Liver (tissue), 9 donors: ENCODE results near the gene CCN5. TPM values are rescaled to one million over a fixed set of nuclear protein-coding genes. Genes with fewer than 3 reads are reported as not detected.

ENCODE experiments used
- DNase-seq: peaks from one replicate; pipeline ENCODE4 v3.0.0-alpha.2; 2017; ENCODE audit warnings: low spot score
- H3K27ac ChIP-seq, 2 donors: one replicate each; pipeline ENCODE4 v1.7.0; 2013; ENCODE audit warnings: inconsistent platforms in 2 of 2, low read length in 2 of 2, control low read depth in 1 of 2, low read depth in 1 of 2, mild to moderate bottlenecking in 1 of 2
- H3K27me3 ChIP-seq, 4 donors: one replicate each; pipeline versions ENCODE4 v1.6.1 to v1.7.0; 2013; ENCODE audit warnings: low read length in 3 of 4, inconsistent platforms in 1 of 4, mild to moderate bottlenecking in 1 of 4, moderate library complexity in 1 of 4; ENCODE audit not compliant: control insufficient read depth in 4 of 4, insufficient read depth in 4 of 4
- H3K36me3 ChIP-seq, 4 donors: one replicate each; pipeline versions ENCODE4 v1.6.1 to v1.7.0; 2013; ENCODE audit warnings: low read length in 3 of 4, mild to moderate bottlenecking in 3 of 4, low read depth in 1 of 4, moderate library complexity in 1 of 4; ENCODE audit not compliant: control insufficient read depth in 4 of 4, insufficient read depth in 3 of 4
- H3K4me1 ChIP-seq, 4 donors: one replicate each; pipeline versions ENCODE4 v1.6.1 to v1.7.0; 2013; ENCODE audit warnings: low read length in 3 of 4, mild to moderate bottlenecking in 3 of 4, moderate library complexity in 1 of 4; ENCODE audit not compliant: control insufficient read depth in 4 of 4, insufficient read depth in 4 of 4
- H3K4me3 ChIP-seq, 3 donors: one replicate each; pipeline versions ENCODE4 v1.6.1 to v1.7.0; 2013; ENCODE audit warnings: low read length in 3 of 3, control low read depth in 1 of 3, low read depth in 1 of 3, mild to moderate bottlenecking in 1 of 3
- H3K9ac ChIP-seq, 2 donors: one replicate each; pipeline ENCODE4 v1.7.0; 2013; ENCODE audit warnings: low read length in 2 of 2, mild to moderate bottlenecking in 2 of 2, moderate library complexity in 2 of 2, control low read depth in 1 of 2, low read depth in 1 of 2
- H3K9me3 ChIP-seq, 4 donors: one replicate each; pipeline versions ENCODE4 v1.6.1 to v1.7.0; 2013; ENCODE audit warnings: low read length in 3 of 4; ENCODE audit not compliant: control insufficient read depth in 4 of 4
- EGR1 ChIP-seq, 2 donors: IDR thresholded peaks; 2 replicates each; pipeline ENCODE4 v1.6.1; 2016 to 2018; ENCODE audit warnings: antibody characterized with exemption in 2 of 2, low read depth in 2 of 2
- FOXA1 ChIP-seq: IDR thresholded peaks from 2 replicates; pipeline ENCODE4 v1.6.1; 2016; ENCODE audit warnings: antibody characterized with exemption
- FOXA2 ChIP-seq: IDR thresholded peaks from 2 replicates; pipeline ENCODE4 v1.6.1; 2016; ENCODE audit warnings: antibody characterized with exemption
- GABPA ChIP-seq, 2 donors: IDR thresholded peaks in 1 of 2; conservative IDR thresholded peaks in 1 of 2; 2 replicates each; pipeline ENCODE4 v1.6.1; 2016; ENCODE audit warnings: antibody characterized with exemption in 2 of 2, mild to moderate bottlenecking in 1 of 2, moderate library complexity in 1 of 2
- HNF4A ChIP-seq, 2 donors: conservative IDR thresholded peaks; 2 replicates each; pipeline ENCODE4 v1.6.1; 2016; ENCODE audit warnings: antibody characterized with exemption in 2 of 2, mild to moderate bottlenecking in 2 of 2
- HNF4G ChIP-seq: IDR thresholded peaks from 2 replicates; pipeline ENCODE4 v1.6.1; 2016; ENCODE audit warnings: antibody characterized with exemption
- JUND ChIP-seq, 2 donors: IDR thresholded peaks; 2 replicates each; pipeline ENCODE4 v1.6.1; 2016; ENCODE audit warnings: antibody characterized with exemption in 2 of 2
- MAX ChIP-seq: IDR thresholded peaks from 2 replicates; pipeline ENCODE4 v1.6.1; 2016; ENCODE audit warnings: antibody characterized with exemption
- NR2F2 ChIP-seq: IDR thresholded peaks from 2 replicates; pipeline ENCODE4 v1.6.1; 2016; ENCODE audit warnings: antibody characterized with exemption
- RAD21 ChIP-seq, 2 donors: IDR thresholded peaks; 2 replicates each; pipeline ENCODE4 v1.6.1; 2016; ENCODE audit warnings: antibody characterized with exemption in 2 of 2, mild to moderate bottlenecking in 2 of 2
- RXRA ChIP-seq, 2 donors: IDR thresholded peaks; 2 replicates each; pipeline ENCODE4 v1.6.1; 2017 to 2018; ENCODE audit warnings: antibody characterized with exemption in 2 of 2, mild to moderate bottlenecking in 1 of 2
- SP1 ChIP-seq: IDR thresholded peaks from 2 replicates; pipeline ENCODE4 v1.6.1; 2018; ENCODE audit warnings: antibody characterized with exemption, mild to moderate bottlenecking
- TAF1 ChIP-seq: conservative IDR thresholded peaks from 2 replicates; pipeline ENCODE4 v1.6.1; 2016; ENCODE audit warnings: antibody characterized with exemption, mild to moderate bottlenecking
- YY1 ChIP-seq: IDR thresholded peaks from 2 replicates; pipeline ENCODE4 v1.6.1; 2016; ENCODE audit warnings: antibody characterized with exemption, mild to moderate bottlenecking
- WGBS: extraction: QIAGEN DNeasy Blood & Tissue Kit; methylation state at CpG from one replicate; pipeline ENCODE4 v1.1.7; 2013; 5-methylcytosine and 5-hydroxymethylcytosine counted together
- polyA plus RNA-seq, 2 donors: library from polyadenylated mRNA; stranded (reverse) in 1 of 2; unstranded in 1 of 2; fragments of 200-250 nt in 1 of 2; fragments of >200 nt in 1 of 2; fragmentation: Nextera tagmentation in 1 of 2; extraction: Ambion mirVana in 1 of 2; gene quantifications; one replicate each; pipeline versions ENCODE4 v1.2.1 to v1.2.3, GENCODE V29; 2013 to 2015
- total RNA-seq, 2 donors: library from RNA; depleted of rRNA; stranded (reverse); fragments of >200 nt; gene quantifications; one replicate each; pipeline ENCODE4 v1.2.3, GENCODE V29; 2014
- TF ChIP-seq, protein P1 (sequence below): IDR thresholded peaks from 2 replicates; pipeline ENCODE4 v1.6.1; 2016; ENCODE audit warnings: antibody characterized with exemption
- TF ChIP-seq, protein P2 (sequence below): IDR thresholded peaks from 2 replicates; pipeline ENCODE4 v1.6.1; 2016; ENCODE audit warnings: antibody characterized with exemption, mild to moderate bottlenecking
- TF ChIP-seq, protein P3 (sequence below): IDR thresholded peaks from 2 replicates; pipeline ENCODE4 v1.6.1; 2016; ENCODE audit warnings: antibody characterized with exemption
- TF ChIP-seq, protein P4 (sequence below): fragments of 150-350 bp; IDR thresholded peaks from 2 replicates; pipeline ENCODE4 v1.5.1; 2017; ENCODE audit warnings: improper control_type of control experiment, low read depth, low read length; ENCODE audit not compliant: missing input control
- donor health status: healthy.
- donor health status: healthy.
- donor health status: healthy.
- donor health status: healthy.
- donor health status: healthy.

Gene CCN5
- total and polyA plus RNA-seq, 4 donors = 1.2 to 3.6 (median 1.9) TPM; not detected in 1

GRCh38 chr20:44703183-44703925 is 11.8 kb upstream of the CCN5 start:
- no peaks in the 10 kb centered on the region for H3K36me3 ChIP-seq
- H3K9ac ChIP-seq = no peak overlapping the region
- TF ChIP-seq RAD21 (IDR thresholded peaks at IDR 0.05) (no peak), NR2F2 (no peak), FOXA1 (no peak), HNF4G (no peak), MAX (no peak), RXRA (IDR thresholded peaks at IDR 0.05) (no peak), FOXA2 (no peak), SP1 (no peak), JUND (IDR thresholded peaks at IDR 0.05) (no peak), GABPA (IDR thresholded peaks at IDR 0.05 in 1 of 2, conservative IDR thresholded peaks at IDR 0.05 in 1 of 2) (no peak), HNF4A (conservative IDR thresholded peaks at IDR 0.05) (no peak), TAF1 (no peak), YY1 (no peak), EGR1 (IDR thresholded peaks at IDR 0.05; ENCODE audit: low read depth in 2 of 2) (no peak)
- TF ChIP-seq, protein P1, sequence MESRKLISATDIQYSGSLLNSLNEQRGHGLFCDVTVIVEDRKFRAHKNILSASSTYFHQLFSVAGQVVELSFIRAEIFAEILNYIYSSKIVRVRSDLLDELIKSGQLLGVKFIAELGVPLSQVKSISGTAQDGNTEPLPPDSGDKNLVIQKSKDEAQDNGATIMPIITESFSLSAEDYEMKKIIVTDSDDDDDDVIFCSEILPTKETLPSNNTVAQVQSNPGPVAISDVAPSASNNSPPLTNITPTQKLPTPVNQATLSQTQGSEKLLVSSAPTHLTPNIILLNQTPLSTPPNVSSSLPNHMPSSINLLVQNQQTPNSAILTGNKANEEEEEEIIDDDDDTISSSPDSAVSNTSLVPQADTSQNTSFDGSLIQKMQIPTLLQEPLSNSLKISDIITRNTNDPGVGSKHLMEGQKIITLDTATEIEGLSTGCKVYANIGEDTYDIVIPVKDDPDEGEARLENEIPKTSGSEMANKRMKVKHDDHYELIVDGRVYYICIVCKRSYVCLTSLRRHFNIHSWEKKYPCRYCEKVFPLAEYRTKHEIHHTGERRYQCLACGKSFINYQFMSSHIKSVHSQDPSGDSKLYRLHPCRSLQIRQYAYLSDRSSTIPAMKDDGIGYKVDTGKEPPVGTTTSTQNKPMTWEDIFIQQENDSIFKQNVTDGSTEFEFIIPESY = no peak
- TF ChIP-seq, protein P2, sequence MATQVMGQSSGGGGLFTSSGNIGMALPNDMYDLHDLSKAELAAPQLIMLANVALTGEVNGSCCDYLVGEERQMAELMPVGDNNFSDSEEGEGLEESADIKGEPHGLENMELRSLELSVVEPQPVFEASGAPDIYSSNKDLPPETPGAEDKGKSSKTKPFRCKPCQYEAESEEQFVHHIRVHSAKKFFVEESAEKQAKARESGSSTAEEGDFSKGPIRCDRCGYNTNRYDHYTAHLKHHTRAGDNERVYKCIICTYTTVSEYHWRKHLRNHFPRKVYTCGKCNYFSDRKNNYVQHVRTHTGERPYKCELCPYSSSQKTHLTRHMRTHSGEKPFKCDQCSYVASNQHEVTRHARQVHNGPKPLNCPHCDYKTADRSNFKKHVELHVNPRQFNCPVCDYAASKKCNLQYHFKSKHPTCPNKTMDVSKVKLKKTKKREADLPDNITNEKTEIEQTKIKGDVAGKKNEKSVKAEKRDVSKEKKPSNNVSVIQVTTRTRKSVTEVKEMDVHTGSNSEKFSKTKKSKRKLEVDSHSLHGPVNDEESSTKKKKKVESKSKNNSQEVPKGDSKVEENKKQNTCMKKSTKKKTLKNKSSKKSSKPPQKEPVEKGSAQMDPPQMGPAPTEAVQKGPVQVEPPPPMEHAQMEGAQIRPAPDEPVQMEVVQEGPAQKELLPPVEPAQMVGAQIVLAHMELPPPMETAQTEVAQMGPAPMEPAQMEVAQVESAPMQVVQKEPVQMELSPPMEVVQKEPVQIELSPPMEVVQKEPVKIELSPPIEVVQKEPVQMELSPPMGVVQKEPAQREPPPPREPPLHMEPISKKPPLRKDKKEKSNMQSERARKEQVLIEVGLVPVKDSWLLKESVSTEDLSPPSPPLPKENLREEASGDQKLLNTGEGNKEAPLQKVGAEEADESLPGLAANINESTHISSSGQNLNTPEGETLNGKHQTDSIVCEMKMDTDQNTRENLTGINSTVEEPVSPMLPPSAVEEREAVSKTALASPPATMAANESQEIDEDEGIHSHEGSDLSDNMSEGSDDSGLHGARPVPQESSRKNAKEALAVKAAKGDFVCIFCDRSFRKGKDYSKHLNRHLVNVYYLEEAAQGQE = no peak
- TF ChIP-seq, protein P3, sequence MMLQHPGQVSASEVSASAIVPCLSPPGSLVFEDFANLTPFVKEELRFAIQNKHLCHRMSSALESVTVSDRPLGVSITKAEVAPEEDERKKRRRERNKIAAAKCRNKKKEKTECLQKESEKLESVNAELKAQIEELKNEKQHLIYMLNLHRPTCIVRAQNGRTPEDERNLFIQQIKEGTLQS = no peak
- TF ChIP-seq, protein P4, sequence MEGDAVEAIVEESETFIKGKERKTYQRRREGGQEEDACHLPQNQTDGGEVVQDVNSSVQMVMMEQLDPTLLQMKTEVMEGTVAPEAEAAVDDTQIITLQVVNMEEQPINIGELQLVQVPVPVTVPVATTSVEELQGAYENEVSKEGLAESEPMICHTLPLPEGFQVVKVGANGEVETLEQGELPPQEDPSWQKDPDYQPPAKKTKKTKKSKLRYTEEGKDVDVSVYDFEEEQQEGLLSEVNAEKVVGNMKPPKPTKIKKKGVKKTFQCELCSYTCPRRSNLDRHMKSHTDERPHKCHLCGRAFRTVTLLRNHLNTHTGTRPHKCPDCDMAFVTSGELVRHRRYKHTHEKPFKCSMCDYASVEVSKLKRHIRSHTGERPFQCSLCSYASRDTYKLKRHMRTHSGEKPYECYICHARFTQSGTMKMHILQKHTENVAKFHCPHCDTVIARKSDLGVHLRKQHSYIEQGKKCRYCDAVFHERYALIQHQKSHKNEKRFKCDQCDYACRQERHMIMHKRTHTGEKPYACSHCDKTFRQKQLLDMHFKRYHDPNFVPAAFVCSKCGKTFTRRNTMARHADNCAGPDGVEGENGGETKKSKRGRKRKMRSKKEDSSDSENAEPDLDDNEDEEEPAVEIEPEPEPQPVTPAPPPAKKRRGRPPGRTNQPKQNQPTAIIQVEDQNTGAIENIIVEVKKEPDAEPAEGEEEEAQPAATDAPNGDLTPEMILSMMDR = no peak
- no peaks in the 10 kb centered on the region for H3K27me3 ChIP-seq
- 74% methylated on average over 12 of the region's 12 CpGs for WGBS
- no peak overlapping the region for H3K27ac ChIP-seq
- no peak overlapping the region for H3K4me3 ChIP-seq
- H3K4me1 ChIP-seq = no peaks in the 10 kb centered on the region
- DNase-seq = no peak
- H3K9me3 ChIP-seq = no peaks in the 10 kb centered on the region
